Mesendoderm (in vitro differentiated cells): ENCODE measurements around the gene SH3TC2.

Experiments used
- DNase-seq: peaks from one replicate; pipeline ENCODE4 v3.0.0; 2013
- H2AK5ac ChIP-seq: 2 replicates; pipeline ENCODE4 v1.6.1; 2013; ENCODE audit warnings: low read length, inconsistent platforms
- H2BK120ac ChIP-seq: 2 replicates; pipeline ENCODE4 v1.6.1; 2013; ENCODE audit warnings: low read depth, mild to moderate bottlenecking, low read length, moderate library complexity, mixed read lengths
- H2BK15ac ChIP-seq: replicated peaks from 2 replicates; pipeline ENCODE4 v1.6.1; 2013; ENCODE audit warnings: low read depth, mild to moderate bottlenecking, moderate library complexity
- H2BK5ac ChIP-seq: 2 replicates; pipeline ENCODE4 v1.6.1; 2013; ENCODE audit warnings: low read length, inconsistent platforms
- H3K18ac ChIP-seq: 2 replicates; pipeline ENCODE4 v1.6.1; 2013; ENCODE audit warnings: mild to moderate bottlenecking, low read length, mixed read lengths
- H3K23ac ChIP-seq: one replicate; pipeline ENCODE4 v1.6.1; 2013; ENCODE audit warnings: low read length
- H3K27ac ChIP-seq: 2 replicates; pipeline ENCODE4 v1.5.1; 2013; ENCODE audit warnings: low read depth, mild to moderate bottlenecking, inconsistent platforms, low read length, moderate library complexity
- H3K27me3 ChIP-seq: 2 replicates; pipeline ENCODE4 v1.6.1; 2013; ENCODE audit warnings: low read length, control low read depth, mild to moderate bottlenecking, inconsistent platforms; ENCODE audit not compliant: insufficient read depth, poor library complexity
- H3K36me3 ChIP-seq: 2 replicates; pipeline ENCODE4 v1.6.1; 2013; ENCODE audit warnings: low read length, inconsistent platforms; ENCODE audit not compliant: control insufficient read depth, insufficient read depth
- H3K4ac ChIP-seq: one replicate; pipeline ENCODE4 v1.6.1; 2013; ENCODE audit warnings: low read depth, mild to moderate bottlenecking, low read length, moderate library complexity
- H3K4me1 ChIP-seq: 2 replicates; pipeline ENCODE4 v1.6.1; 2013; ENCODE audit warnings: low read depth, low read length, inconsistent platforms; ENCODE audit not compliant: control insufficient read depth
- H3K4me2 ChIP-seq: 2 replicates; pipeline ENCODE4 v1.6.1; 2013; ENCODE audit warnings: low read length
- H3K4me3 ChIP-seq: 2 replicates; pipeline ENCODE4 v1.5.1; 2013; ENCODE audit warnings: mild to moderate bottlenecking, low read length
- H3K56ac ChIP-seq: one replicate; pipeline ENCODE4 v1.6.1; 2013; ENCODE audit warnings: low read length
- H3K79me1 ChIP-seq: 2 replicates; pipeline ENCODE4 v1.6.1; 2013; ENCODE audit warnings: low read length, inconsistent platforms
- H3K79me2 ChIP-seq: 2 replicates; pipeline ENCODE4 v1.6.1; 2013; ENCODE audit warnings: mild to moderate bottlenecking, low read length; ENCODE audit not compliant: control insufficient read depth, insufficient read depth
- H3K9ac ChIP-seq: 2 replicates; pipeline ENCODE4 v1.6.1; 2013; ENCODE audit warnings: low read length, inconsistent platforms
- H4K5ac ChIP-seq: one replicate; pipeline ENCODE4 v1.6.1; 2013; ENCODE audit warnings: low read length
- H4K8ac ChIP-seq: one replicate; pipeline ENCODE4 v1.6.1; 2013; ENCODE audit warnings: low read depth, mild to moderate bottlenecking, control low read depth, low read length, moderate library complexity
- WGBS: extraction: QIAGEN DNeasy Blood & Tissue Kit; methylation state at CpG from one replicate; pipeline ENCODE4 v1.1.7; 2013; ENCODE audit warnings: low lambda C conversion rate, missing lambda C conversion rate; ENCODE audit not compliant: insufficient coverage; ENCODE audit errors: extremely low coverage; 5-methylcytosine and 5-hydroxymethylcytosine counted together

The SH3TC2 gene

DNA sequence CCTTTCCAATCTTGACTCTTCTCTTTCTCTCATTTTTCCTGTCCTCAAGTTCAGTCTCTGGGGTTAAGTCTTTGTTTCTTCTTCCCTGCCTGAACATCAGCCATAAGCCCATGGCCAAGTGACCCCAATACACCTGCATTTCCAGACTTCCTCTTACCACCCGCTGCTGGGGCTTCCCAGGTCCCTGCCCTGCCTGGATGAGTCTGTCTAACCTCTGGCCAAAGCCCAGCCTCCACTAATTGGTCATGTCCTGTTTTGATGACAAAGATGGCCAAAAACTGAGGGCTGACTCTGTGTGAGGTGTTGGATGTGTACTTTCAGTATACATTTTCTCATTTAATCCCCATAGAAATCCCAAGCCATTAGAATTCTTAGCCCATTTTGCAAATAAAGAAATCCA lies 47.3 kb downstream of the SH3TC2 start:
- DNase-seq, result no peak
- Histone ChIP-seq H2BK120ac (no peak overlapping the region), H3K27me3 (no peaks in the 10 kb centered on the region), H3K18ac (no peak overlapping the region), H4K5ac (no peak overlapping the region), H2BK5ac (no peak overlapping the region), H3K4me3 (no peak overlapping the region), H4K8ac (no peak overlapping the region), H3K9ac (no peak overlapping the region), H3K36me3 (no peaks in the 10 kb centered on the region), H3K79me2 (no peaks in the 10 kb centered on the region), H3K4me2 (no peak overlapping the region), H3K4ac (no peak overlapping the region), H2BK15ac (no peak overlapping the region), H3K27ac (no peak overlapping the region), H2AK5ac (no peak overlapping the region), H3K4me1 (peaks cover 2% of the 10 kb centered on the region), H3K79me1 (no peaks in the 10 kb centered on the region), H3K23ac (no peak overlapping the region), H3K56ac (no peak overlapping the region)
- no CpG with 5 or more reads among the region's 1 CpG for WGBS

- Histone ChIP-seq H3K27me3 (no peaks in the 10 kb centered on the region), H2BK5ac (no peak overlapping the region), H2AK5ac (no peak overlapping the region), H3K79me1 (no peaks in the 10 kb centered on the region), H3K79me2 (no peaks in the 10 kb centered on the region), H4K8ac (no peak overlapping the region), H3K27ac (no peak overlapping the region), H3K4ac (no peak overlapping the region), H3K36me3 (no peaks in the 10 kb centered on the region), H4K5ac (no peak overlapping the region), H3K4me1 (peaks cover 2% of the 10 kb centered on the region), H2BK15ac (no peak overlapping the region), H3K4me3 (no peak overlapping the region), H3K56ac (no peak overlapping the region), H3K4me2 (no peak overlapping the region), H3K23ac (no peak overlapping the region), H2BK120ac (no peak overlapping the region), H3K18ac (no peak overlapping the region), H3K9ac (no peak overlapping the region)
- WGBS, result no CpG with 5 or more reads among the region's 1 CpG
- DNase-seq, result no peak
These were observed 47.7 kb downstream of the SH3TC2 start for GRCh38 chr5:149015126-149015525.

DNA sequence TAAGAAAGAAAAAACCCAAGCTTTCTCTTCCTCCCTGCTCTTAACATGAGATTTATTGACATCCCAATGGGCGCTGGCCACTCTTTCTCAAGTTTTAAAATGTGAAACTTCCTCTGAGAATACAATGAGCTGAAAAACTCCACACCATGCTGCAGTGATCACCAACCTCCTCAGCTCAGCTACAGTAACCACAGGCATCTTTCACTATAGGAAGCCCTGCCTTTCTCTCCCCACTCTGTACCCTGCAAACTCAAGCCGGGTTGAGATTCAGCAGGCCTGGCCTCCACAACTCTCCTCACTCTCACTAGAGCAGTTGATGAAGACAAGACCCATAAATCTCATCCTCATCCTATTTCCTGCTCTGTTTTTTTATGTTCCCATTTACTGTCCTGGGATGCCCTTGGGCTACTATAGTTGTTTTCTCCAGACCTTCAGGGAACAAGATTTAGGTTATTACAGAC lies 48.3 kb downstream of the SH3TC2 start:
- H2BK15ac ChIP-seq, result no peak overlapping the region
- no peaks in the 10 kb centered on the region for H3K36me3 ChIP-seq

DNA sequence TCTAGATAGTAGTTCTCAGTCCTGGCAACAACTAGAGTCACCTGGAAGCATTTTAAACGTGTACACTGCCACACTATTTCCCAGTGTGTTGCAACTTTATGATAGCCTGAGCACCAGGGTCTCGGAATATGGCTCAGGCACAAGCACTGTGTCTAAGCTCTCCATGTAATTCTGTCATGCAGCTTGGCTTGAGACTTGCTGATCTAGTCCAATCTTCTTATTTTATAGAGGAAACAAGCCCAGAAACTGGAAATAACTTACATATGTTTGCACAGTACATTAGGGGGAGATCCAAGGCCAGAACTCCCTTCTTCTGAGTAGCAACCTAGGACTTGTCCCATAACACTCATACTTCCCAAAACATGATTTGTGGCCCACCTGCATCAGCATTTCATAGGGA lies 49.1 kb downstream of the SH3TC2 start:
- no peak overlapping the region for H3K23ac ChIP-seq
- peaks cover 2% of the 10 kb centered on the region for H3K4me1 ChIP-seq
- no peak overlapping the region for H4K8ac ChIP-seq
- no peak overlapping the region for H2AK5ac ChIP-seq
- H2BK15ac ChIP-seq, result no peak overlapping the region
- no peak overlapping the region for H2BK120ac ChIP-seq
- H3K79me2 ChIP-seq, result no peaks in the 10 kb centered on the region
- H3K4me3 ChIP-seq, result no peak overlapping the region
- H3K79me1 ChIP-seq, result no peaks in the 10 kb centered on the region
- H3K27ac ChIP-seq, result no peak overlapping the region
- no peak overlapping the region for H2BK5ac ChIP-seq
- H3K18ac ChIP-seq, result no peak overlapping the region
- no peak overlapping the region for H3K4me2 ChIP-seq
- no peak overlapping the region for H3K4ac ChIP-seq
- H3K27me3 ChIP-seq, result no peaks in the 10 kb centered on the region
- no CpG with 5 or more reads among the region's 2 CpGs for WGBS
- no peak overlapping the region for H3K9ac ChIP-seq
- no peak overlapping the region for H3K56ac ChIP-seq
- H4K5ac ChIP-seq, result no peak overlapping the region
- no peak for DNase-seq
- H3K36me3 ChIP-seq, result no peaks in the 10 kb centered on the region

More for the DNA sequence above, 48.3 kb downstream of the SH3TC2 start:
- Histone ChIP-seq H3K4ac (no peak overlapping the region), H2BK120ac (no peak overlapping the region), H4K8ac (no peak overlapping the region), H2AK5ac (no peak overlapping the region), H3K18ac (no peak overlapping the region), H3K9ac (no peak overlapping the region), H3K56ac (no peak overlapping the region), H3K4me1 (peaks cover 2% of the 10 kb centered on the region), H4K5ac (no peak overlapping the region), H3K79me2 (no peaks in the 10 kb centered on the region), H2BK5ac (no peak overlapping the region), H3K4me2 (no peak overlapping the region), H3K27me3 (no peaks in the 10 kb centered on the region), H3K79me1 (no peaks in the 10 kb centered on the region), H3K23ac (no peak overlapping the region), H3K27ac (no peak overlapping the region), H3K4me3 (no peak overlapping the region)
- no CpG with 5 or more reads among the region's 2 CpGs for WGBS
- DNase-seq, result no peak

DNA sequence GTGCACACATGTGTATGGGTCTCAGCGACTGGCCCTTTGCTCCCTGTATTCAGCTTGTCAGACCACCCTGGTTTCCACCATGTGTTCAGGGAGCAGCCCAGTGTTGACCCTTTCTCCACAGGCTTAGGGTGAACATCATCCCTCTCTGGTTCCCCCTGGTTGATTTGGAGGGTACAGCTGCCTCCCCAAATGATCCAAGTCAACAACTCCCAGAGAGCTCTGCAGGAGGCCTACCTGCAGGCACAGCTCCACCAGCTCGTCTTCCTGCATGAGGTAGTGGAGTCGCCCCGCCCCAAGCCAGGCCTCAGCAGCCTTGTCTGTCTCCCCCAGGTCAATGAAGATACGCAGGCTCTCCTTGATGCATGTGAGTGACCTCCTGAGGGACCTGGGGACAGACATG lies 50.5 kb downstream of the SH3TC2 start:
- Histone ChIP-seq H2BK15ac (no peak overlapping the region), H3K4ac (no peak overlapping the region), H2AK5ac (no peak overlapping the region), H4K5ac (no peak overlapping the region), H3K36me3 (no peaks in the 10 kb centered on the region), H2BK5ac (no peak overlapping the region), H3K79me1 (no peaks in the 10 kb centered on the region), H3K56ac (no peak overlapping the region), H4K8ac (no peak overlapping the region), H3K4me2 (no peak overlapping the region), H2BK120ac (no peak overlapping the region), H3K9ac (no peak overlapping the region), H3K4me1 (no peaks in the 10 kb centered on the region), H3K27me3 (no peaks in the 10 kb centered on the region), H3K23ac (no peak overlapping the region), H3K79me2 (no peaks in the 10 kb centered on the region), H3K27ac (no peak overlapping the region), H3K18ac (no peak overlapping the region), H3K4me3 (no peak overlapping the region)
- DNase-seq, result peak; percentile 28
- no CpG with 5 or more reads among the region's 5 CpGs for WGBS

GRCh38 chr5:149011728-149012127 lies 51.1 kb downstream of the SH3TC2 start:
- Histone ChIP-seq H3K4ac (no peak overlapping the region), H2BK15ac (no peak overlapping the region), H3K79me2 (no peaks in the 10 kb centered on the region), H4K8ac (no peak overlapping the region), H3K4me2 (no peak overlapping the region), H3K23ac (no peak overlapping the region), H2BK5ac (no peak overlapping the region), H3K27ac (no peak overlapping the region), H3K56ac (no peak overlapping the region), H3K79me1 (no peaks in the 10 kb centered on the region), H3K9ac (no peak overlapping the region), H3K18ac (no peak overlapping the region), H2BK120ac (no peak overlapping the region), H3K27me3 (no peaks in the 10 kb centered on the region), H3K4me3 (no peak overlapping the region), H4K5ac (no peak overlapping the region), H3K36me3 (no peaks in the 10 kb centered on the region), H3K4me1 (no peaks in the 10 kb centered on the region), H2AK5ac (no peak overlapping the region)
- WGBS, result no CpG with 5 or more reads among the region's 2 CpGs
- DNase-seq, result no peak
